Hepatocyte (in vitro differentiated cells): ENCODE data around the gene GATA6.

Experiments
- CTCF ChIP-seq: fragments of 200-600 bp; sonication (generic); IDR thresholded peaks from 2 replicates; pipeline ENCODE4 v1.5.1; 2016; ENCODE audit warnings: antibody characterized with exemption, mild to moderate bottlenecking; ENCODE audit not compliant: poor library complexity
- EZH2 ChIP-seq: fragments of 200-600 bp; sonication (generic); IDR thresholded peaks from 2 replicates; pipeline ENCODE4 v1.6.1; 2016; ENCODE audit warnings: antibody characterized with exemption, mild to moderate bottlenecking, borderline replicate concordance

GRCh38 chr18:22128954-22129353, 40.4 kb upstream of the GATA6 start:
- no peak for TF ChIP-seq CTCF
- no peak for TF ChIP-seq EZH2
